HG03039 (cell line): ENCODE data around the gene CHRM4.
"Not testable (repeated sequence)": the region's sequence is repeated elsewhere in the genome, so short reads cannot be mapped to it uniquely, and the experiment has no call there.

ENCODE experiments used
- ATAC-seq: cut with Tn5 transposase; IDR thresholded peaks from one replicate; pipeline ENCODE4 v1.9.1; 2021; ENCODE audit warnings: mild to moderate bottlenecking, moderate library complexity; ENCODE audit not compliant: unreplicated experiment

Gene CHRM4

GRCh38 chr11:46382646-46383403 lies 8.8 kb downstream of the CHRM4 start:
- ATAC-seq: no peak

- no peak for ATAC-seq
Observed at GRCh38 chr11:46381819-46382645, 9.5 kb downstream of the CHRM4 start.

- ATAC-seq: no peak
Observed at GRCh38 chr11:46381048-46381818, 10.3 kb downstream of the CHRM4 start, which contains the start of gene MDK. Gene MDK (plus strand): TSS chr11:46381669. CDS start chr11:46382058, 389 bp downstream.

GRCh38 chr11:46380340-46381047 lies 11.1 kb downstream of the CHRM4 start:
- no peak for ATAC-seq

GRCh38 chr11:46379482-46380293 lies 11.9 kb downstream of the CHRM4 start:
- ATAC-seq: not testable (repeated sequence)

GRCh38 chr11:46378811-46379481 lies 12.6 kb downstream of the CHRM4 start:
- ATAC-seq: no peak

- ATAC-seq: no peak
Observed at GRCh38 chr11:46378296-46378695, 13.3 kb downstream of the CHRM4 start.

GRCh38 chr11:46377831-46378230 lies 13.7 kb downstream of the CHRM4 start:
- no peak for ATAC-seq

GRCh38 chr11:46377290-46377689 lies 14.3 kb downstream of the CHRM4 start:
- ATAC-seq: no peak

- ATAC-seq: no peak
Observed at GRCh38 chr11:46376258-46377050, 15.1 kb downstream of the CHRM4 start.

- ATAC-seq: no peak
Observed at GRCh38 chr11:46375392-46376101, 16.0 kb downstream of the CHRM4 start.

GRCh38 chr11:46374815-46375214 lies 16.8 kb downstream of the CHRM4 start:
- no peak for ATAC-seq

- ATAC-seq: no peak
Observed at GRCh38 chr11:46373787-46374740, 17.5 kb downstream of the CHRM4 start.

GRCh38 chr11:46372501-46372900 lies 19.1 kb downstream of the CHRM4 start:
- not testable (repeated sequence) for ATAC-seq

- ATAC-seq: no peak
Observed at GRCh38 chr11:46372086-46372485, 19.5 kb downstream of the CHRM4 start.

- ATAC-seq: not testable (repeated sequence)
Observed at GRCh38 chr11:46371262-46371661, 20.3 kb downstream of the CHRM4 start.

- ATAC-seq: no peak
Observed at GRCh38 chr11:46370253-46370652, 21.3 kb downstream of the CHRM4 start.
